Omental fat pad (tissue), 4 donors: ENCODE measurements around the gene PACRG. TPM values are rescaled to one million over a fixed set of nuclear protein-coding genes. Genes with fewer than 3 reads are reported as not detected.

Experiments used
- ATAC-seq: fragments of 150-250 bp; one replicate; pipeline ENCODE4 v1.9.1; 2016; ENCODE audit warnings: mild to moderate bottlenecking, moderate library complexity; ENCODE audit not compliant: low FRiP score
- DNase-seq: peaks from one replicate; pipeline ENCODE4 v3.0.0-alpha.2; 2019; ENCODE audit warnings: low spot score
- CTCF ChIP-seq, 3 donors: fragments of 450-650 bp; IDR thresholded peaks; one replicate each; pipeline ENCODE4 v1.5.1; 2016 to 2017; ENCODE audit warnings: antibody characterized with exemption in 3 of 3, mild to moderate bottlenecking in 3 of 3, moderate library complexity in 2 of 3
- total RNA-seq, 4 donors: library from RNA; depleted of rRNA; stranded (reverse); fragments of >200 nt; gene quantifications; one replicate each; pipeline ENCODE4 v1.1.0, GENCODE V29; 2016

The PACRG gene
- total RNA-seq, 4 donors from 2014 or later, result 0.48 to 2.5 (median 1.3) TPM; not detected in 1

GRCh38 chr6:163332575-163332974, 604.8 kb downstream of the PACRG start:
- ATAC-seq (no peak), DNase-seq (no peak)
- no peak for TF ChIP-seq CTCF (IDR thresholded peaks at IDR 0.05)

GRCh38 chr6:163333038-163333437, 605.3 kb downstream of the PACRG start:
- ATAC-seq (no peak), DNase-seq (no peak)
- TF ChIP-seq CTCF (IDR thresholded peaks at IDR 0.05), result no peak

GRCh38 chr6:163333701-163334663, 606.2 kb downstream of the PACRG start:
- no peak for ATAC-seq
- no peak for TF ChIP-seq CTCF (IDR thresholded peaks at IDR 0.05)
- DNase-seq, result no peak

GRCh38 chr6:163335056-163335455, 607.3 kb downstream of the PACRG start:
- ATAC-seq, result no peak

GRCh38 chr6:163335671-163336545, 608.1 kb downstream of the PACRG start:
- DNase-seq (no peak), ATAC-seq (no peak)
- TF ChIP-seq CTCF (IDR thresholded peaks at IDR 0.05), result no peak

More at GRCh38 chr6:163335056-163335455, 607.3 kb downstream of the PACRG start:
- no peak for DNase-seq
- TF ChIP-seq CTCF (IDR thresholded peaks at IDR 0.05), result no peak

- DNase-seq (no peak), ATAC-seq (no peak)
- TF ChIP-seq CTCF (IDR thresholded peaks at IDR 0.05), result no peak
Observed at GRCh38 chr6:163336961-163337360, 609.2 kb downstream of the PACRG start.
